ENCODE data around the gene BCDIN3D.
A peak's percentile ranks its signal among the peaks of the same experiment; 100 is the strongest.
"Not testable (repeated sequence)": the region's sequence is repeated elsewhere in the genome, so short reads cannot be mapped to it uniquely, and the experiment has no call there.

BCDIN3D gene, protein sequence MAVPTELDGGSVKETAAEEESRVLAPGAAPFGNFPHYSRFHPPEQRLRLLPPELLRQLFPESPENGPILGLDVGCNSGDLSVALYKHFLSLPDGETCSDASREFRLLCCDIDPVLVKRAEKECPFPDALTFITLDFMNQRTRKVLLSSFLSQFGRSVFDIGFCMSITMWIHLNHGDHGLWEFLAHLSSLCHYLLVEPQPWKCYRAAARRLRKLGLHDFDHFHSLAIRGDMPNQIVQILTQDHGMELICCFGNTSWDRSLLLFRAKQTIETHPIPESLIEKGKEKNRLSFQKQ

GRCh38 chr12:49842519-49843352 is at the start of gene BCDIN3D:
Gene BCDIN3D (minus strand): TSS chr12:49843106. CDS start chr12:49843087, 19 bp downstream.
- DNase-seq (ENCODE audit: low read depth in 1 of 2, low spot score in 1 of 2) = peak; percentile 94

DNA sequence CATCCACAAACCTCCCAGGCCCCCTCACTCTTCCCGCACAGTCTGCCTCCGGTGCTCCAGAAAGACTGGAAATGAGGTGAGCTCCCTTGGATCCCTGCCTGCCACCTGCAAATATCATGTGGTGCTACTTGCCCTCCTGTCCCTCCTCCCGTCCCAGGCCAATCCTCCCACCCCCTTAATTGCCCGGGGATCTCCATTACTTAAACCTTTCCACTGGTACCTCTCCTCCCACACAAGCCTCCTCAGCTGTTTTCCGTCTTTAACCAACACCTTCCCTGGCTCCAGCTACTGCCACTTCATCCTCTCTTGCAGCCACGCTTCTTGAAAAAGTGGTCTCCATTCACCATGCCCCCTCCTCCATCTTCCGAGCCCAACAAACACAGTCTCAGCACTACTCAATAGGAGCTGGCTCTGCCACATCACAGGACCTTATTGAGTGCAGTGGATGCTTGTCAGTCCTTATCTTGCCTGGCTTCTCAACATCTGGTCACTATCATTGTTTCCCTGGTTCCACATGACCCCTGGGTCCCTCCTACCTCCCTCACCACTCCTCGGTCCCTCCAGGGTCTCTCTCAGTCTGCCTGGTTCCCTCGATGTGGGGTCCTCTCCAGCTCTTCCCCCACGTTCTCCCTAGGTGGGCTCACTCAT is 49.3 kb upstream of the BCDIN3D start:
- no peak for DNase-seq (ENCODE audit: low read depth in 1 of 2, low spot score in 1 of 2)

- DNase-seq (ENCODE audit: low read depth in 1 of 2, low spot score in 1 of 2) = no peak
These were observed 48.6 kb upstream of the BCDIN3D start for GRCh38 chr12:49891476-49891875.

DNA sequence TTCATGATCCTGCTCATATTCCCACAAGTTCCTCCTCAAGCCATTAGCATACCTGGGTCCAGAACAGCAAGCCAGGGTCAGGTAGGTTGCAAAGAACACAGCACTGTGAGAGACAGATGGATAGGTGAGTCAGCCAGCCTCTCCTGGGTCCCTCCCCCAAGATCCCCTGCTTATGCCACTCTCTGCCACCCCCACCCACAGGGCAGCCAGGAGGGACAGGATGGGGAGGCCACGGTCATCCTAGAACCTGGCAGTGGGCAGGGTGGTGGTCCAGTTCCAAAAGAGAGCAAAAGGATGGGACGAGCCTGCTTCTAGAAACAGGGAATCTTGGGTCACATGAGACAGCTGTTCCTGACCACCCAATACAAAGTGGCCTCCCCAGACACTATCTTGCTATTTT is 48.1 kb upstream of the BCDIN3D start:
- no peak for DNase-seq (ENCODE audit: low read depth in 1 of 2, low spot score in 1 of 2)

- no peak for DNase-seq (ENCODE audit: low read depth in 1 of 2, low spot score in 1 of 2)
These were observed 47.2 kb upstream of the BCDIN3D start for GRCh38 chr12:49890096-49890461.

DNA sequence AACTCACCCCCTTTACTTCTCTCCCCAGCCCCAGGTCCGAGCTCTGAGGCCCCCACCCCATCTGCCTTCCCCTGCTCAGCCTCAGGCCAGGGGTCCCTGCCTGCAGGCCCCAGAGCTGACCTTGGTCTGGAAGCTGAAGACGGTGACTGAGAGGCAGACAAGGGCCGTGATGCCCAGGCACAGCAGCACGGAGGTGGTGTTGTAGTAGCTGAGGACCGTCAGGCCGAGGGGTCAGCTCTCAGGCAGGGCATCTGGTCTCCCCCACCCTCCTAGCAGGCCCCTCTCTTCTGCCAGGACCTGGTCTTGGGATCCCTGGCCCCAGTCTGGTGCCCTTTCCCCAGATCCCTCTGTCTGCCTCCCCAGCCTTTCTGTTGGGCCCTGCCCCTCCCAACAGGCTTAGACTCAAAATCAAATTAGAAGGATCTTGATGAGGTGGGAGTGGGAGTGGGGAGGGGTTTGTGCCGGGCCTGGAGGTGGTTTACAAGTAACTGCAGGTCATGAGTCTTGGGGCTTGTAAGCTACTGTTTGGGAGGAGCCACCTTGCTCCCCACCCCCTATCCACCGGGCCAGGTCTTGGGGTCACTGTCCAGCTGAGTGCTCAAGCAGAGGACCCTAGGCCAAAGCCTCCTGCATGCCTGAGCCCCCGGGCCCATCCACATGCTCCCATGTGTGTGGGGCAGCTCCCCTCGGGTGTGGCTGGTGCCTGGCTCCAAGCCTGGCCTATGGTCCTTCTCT is 46.6 kb upstream of the BCDIN3D start:
- no peak for DNase-seq (ENCODE audit: low read depth in 1 of 2, low spot score in 1 of 2)

GRCh38 chr12:49888461-49889151 is 45.7 kb upstream of the BCDIN3D start:
- DNase-seq (ENCODE audit: low read depth in 1 of 2, low spot score in 1 of 2) = no peak

GRCh38 chr12:49887536-49888401 is 44.9 kb upstream of the BCDIN3D start:
- no peak for DNase-seq (ENCODE audit: low read depth in 1 of 2, low spot score in 1 of 2)

DNA sequence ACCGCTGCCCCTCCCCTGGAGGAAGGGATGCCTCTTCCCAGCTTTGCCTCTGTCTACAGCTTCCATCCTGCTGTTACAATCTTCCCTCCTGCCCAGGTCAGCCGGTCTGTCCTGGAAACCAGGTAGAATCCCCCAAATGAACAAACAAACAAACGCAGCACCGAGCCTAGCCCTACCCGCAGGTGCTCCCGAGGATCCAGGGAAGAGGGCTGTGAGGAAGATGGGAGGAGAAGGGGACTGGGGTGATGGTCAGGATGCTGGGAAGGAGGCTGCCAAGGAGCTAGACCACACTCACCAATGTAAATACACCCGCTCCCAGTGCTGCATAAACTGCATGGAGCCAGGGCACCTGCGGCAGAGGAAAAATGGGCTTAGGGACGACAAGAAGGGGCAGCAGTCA is 44.2 kb upstream of the BCDIN3D start:
- no peak for DNase-seq (ENCODE audit: low read depth in 1 of 2, low spot score in 1 of 2)

GRCh38 chr12:49885663-49886461 is 43.0 kb upstream of the BCDIN3D start:
- DNase-seq (ENCODE audit: low read depth in 1 of 2, low spot score in 1 of 2) = no peak

DNA sequence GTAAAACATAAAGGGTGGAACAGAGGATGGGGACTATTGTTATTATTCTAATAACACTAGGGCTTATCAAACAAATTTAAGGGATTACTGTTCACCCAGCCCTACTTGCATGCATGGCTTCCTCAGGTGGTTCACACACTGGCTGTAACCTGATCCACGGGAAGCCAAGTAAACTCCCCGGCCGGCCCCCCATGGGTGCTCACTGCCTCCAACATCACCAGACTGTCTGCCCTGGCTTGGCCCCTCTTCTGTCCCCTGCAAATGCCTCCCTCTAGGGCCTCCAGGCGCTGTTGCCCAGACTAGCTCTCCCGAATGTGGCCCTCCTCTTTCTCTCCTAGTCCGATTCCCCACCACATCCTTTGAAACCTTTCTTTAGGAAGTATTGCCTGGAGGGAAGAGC is 42.2 kb upstream of the BCDIN3D start:
- no peak for DNase-seq (ENCODE audit: low read depth in 1 of 2, low spot score in 1 of 2)

GRCh38 chr12:49882851-49883464 is 40.1 kb upstream of the BCDIN3D start:
- DNase-seq (ENCODE audit: low read depth in 1 of 2, low spot score in 1 of 2) = no peak

DNA sequence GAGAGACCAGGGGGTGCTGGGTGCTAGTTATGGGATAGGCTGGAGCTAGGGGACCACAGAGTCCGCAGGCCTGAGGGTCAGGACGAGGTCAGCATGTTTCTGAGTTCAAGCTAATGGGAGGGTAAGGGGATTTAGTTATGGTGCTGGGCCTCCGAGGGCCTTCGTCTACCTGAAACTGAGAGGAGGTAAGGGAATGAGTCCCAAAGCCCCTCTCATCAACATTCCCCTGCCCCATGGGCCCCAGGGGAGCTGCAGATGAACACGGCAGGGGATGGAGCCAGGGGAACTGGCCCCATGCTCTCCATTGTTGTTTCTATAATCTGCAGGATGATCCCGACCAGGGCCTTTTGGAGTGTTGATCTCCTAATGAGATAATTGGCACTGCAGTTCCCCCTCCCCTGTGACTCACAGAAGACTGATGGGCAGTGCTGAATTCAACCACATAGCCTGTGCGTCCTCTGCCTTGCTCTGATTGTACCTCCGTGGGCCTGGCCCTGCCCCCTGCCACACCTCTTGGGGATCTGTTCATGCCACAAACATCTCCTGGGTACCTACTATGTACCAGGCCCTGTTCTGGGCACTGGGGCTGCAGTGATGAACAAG is 39.4 kb upstream of the BCDIN3D start:
- no peak for DNase-seq (ENCODE audit: low read depth in 1 of 2, low spot score in 1 of 2)

- no peak for DNase-seq (ENCODE audit: low read depth in 1 of 2, low spot score in 1 of 2)
These were observed 38.7 kb upstream of the BCDIN3D start for GRCh38 chr12:49881415-49882247.

GRCh38 chr12:49880756-49881414 is 38.0 kb upstream of the BCDIN3D start:
- DNase-seq (ENCODE audit: low read depth in 1 of 2, low spot score in 1 of 2) = no peak

- not testable (repeated sequence) for DNase-seq (ENCODE audit: low read depth in 1 of 2, low spot score in 1 of 2)
These were observed 36.2 kb upstream of the BCDIN3D start for GRCh38 chr12:49879065-49879464.

GRCh38 chr12:49878021-49878420 is 35.1 kb upstream of the BCDIN3D start:
- DNase-seq (ENCODE audit: low read depth in 1 of 2, low spot score in 1 of 2) = no peak
